ENCODE data around the gene NR2F1-AS1.
"Not testable (repeated sequence)": the region's sequence is repeated elsewhere in the genome, so short reads cannot be mapped to it uniquely, and the experiment has no call there.

NR2F1-AS1 gene

DNA sequence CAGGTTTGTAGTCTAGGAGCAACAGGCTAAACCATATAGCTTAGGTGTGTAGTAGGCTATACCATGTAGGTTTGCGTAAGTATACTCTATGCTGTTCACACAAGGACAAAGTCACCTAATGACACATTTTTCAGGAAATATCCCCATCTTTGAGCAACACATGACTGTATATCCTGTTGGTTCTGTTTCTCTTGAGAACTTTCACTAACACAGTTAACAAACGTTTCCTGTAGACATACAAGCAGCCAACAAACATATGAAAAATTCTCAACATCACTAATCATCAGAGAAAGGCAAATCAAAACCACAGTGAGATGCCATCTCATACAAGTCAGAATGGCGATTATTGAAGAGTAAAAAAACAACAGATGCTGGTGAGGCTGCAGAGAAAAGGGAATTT lies 68.2 kb downstream of the NR2F1-AS1 start:
- DNase-seq, result no peak

DNA sequence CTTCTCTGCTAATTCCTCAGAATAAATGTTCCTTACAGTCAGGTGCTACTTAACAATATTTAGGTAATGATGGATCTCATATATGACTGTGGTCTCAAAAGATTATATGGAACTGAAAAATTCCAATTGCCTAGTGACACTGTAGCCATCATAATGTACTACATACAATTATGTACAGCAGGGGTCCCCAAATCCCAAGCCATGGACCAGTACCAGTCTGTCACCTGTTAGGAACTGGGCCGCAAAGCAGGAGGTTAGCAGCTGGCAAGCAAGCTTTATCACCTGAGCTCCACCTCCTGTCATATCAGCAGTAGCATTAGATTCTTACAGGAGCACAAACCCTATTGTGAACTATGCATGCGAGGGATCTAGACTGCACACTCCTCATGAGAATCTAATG lies 69.6 kb downstream of the NR2F1-AS1 start:
- DNase-seq, result no peak

DNA sequence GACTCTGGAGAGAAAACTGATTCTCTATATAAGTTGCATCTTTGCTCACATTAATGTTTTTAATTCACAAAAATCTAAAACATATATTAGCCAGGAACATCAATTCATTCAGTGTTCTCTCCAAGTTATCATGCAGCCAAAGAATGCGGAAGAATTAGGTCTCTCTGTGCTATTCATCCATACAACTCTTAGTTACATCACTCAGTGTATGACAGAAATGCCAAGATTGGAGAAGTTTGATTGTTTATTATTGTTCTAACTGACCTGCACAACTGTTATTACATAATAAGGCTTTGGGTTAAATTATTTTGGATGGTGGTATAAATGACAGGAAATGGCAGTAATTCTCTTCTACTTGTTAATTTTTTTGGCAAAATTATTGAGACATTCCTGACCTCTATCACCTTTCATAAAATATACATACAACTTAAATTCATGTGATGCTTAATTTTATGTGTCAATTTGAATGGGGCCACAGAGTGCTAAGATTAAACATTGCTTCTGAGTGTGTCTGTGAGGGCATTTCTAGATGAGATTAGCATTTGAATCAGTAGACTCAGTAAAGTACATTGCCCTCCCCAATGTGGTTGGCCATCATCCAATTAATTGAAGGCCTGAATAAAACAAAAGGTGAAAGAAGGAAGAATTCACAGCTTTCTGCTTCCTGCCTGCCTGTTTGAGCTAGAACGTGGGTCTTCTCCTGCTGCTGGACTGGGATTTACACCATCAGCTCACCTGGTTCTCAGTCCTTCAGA lies 70.2 kb downstream of the NR2F1-AS1 start:
- DNase-seq, result no peak

DNA sequence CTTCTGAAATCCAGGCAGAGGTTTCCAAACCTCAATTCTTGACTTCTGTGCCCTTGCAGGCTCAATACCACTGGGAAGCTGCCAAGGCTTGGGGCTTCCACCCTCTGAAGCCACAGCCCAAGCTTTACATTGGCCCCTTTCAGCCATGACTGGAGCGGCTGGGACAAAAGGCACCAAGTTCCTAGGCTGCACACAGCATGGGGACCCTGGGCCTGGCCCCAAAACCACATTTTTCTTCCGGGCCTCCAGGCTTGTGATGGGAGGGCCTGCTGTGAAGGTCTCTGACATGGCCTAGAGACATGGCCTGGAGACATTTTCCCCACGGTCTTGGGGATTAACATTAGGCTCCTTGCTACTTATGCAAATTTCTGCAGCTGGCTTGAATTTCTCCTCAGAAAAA lies 75.5 kb downstream of the NR2F1-AS1 start:
- DNase-seq, result not testable (repeated sequence)

DNA sequence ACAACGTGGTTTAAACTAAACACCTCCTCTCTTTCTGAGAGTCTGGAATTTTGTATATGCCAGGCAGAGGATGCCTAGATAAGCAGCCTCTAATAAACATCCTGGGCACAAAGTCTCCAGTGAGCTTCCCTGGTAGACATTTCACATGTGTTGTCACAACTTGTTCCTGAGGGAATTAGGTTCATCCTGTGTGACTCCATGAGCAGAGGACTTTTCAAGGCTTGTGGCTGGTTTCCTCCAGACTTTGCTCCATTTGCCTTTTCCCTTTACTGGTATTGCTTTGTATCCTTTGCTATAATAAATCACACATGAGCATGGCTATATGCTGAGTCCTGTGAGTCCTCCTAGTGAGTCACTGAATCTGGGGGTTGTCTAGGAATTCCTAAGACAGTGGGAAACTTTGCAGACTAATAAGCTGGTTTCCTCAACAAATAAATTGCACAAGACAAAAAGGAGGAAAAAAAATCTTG lies 77.4 kb downstream of the NR2F1-AS1 start:
- no peak for DNase-seq

DNA sequence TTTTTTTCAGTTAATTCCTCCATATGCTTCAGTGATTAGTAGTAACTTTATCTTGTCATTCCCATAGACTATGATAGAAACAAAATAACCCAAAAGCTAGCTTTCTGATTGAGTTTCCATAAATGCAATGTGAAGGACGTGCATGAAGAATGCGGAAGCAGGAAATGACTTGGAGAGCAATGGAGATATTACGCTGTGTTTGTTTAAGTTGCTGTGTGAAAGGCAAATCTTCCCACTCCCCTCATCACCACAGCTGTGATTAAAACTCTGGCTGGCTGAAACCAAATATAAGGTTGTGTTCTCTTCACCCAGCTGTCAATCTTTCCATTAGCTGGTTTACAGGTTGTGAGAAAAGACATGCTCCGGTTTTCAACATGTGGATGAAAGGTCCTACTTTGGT lies 83.9 kb downstream of the NR2F1-AS1 start:
- DNase-seq, result no peak

DNA sequence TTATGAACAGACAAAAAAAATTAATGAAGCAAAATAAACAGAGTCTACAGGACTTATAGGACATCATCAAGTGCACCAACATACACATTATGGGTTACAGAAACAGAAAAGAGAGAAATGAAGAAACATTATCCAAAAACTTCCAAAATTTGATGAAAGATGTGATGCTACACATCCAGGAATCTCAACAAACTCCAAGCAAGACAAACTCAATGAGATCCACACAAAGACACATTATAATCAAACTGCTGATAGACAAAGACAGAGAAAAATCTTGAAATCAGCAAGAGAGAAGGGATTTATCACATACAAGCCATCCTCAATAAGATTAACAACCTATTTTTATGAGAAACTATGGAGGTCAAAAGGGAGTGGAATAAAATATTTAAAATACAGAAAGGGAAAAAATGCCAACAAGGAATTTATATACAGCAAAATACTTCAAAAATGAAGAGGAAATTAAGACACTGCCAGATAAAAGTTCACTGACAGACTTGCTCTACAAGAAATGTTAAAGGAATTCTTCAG lies 101.0 kb downstream of the NR2F1-AS1 start:
- no peak for DNase-seq

DNA sequence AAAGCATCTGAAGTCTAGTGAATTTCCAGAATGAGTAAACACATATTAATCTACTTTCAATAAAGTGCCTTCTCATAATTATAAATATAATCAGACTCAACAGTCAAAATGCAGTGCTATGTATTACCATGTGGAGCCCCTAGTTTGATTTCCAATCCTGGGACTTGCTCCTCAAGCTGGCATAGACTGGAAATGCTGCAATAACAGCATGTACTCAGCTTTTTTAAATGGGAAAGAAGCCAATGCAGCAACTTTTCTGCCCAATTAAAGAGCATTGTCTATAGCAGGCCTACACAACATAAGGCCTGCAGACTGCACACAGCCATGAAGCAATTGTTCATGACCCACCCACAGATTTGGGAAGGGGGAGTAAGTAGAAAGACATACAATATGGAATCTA lies 103.2 kb downstream of the NR2F1-AS1 start:
- DNase-seq, result no peak

DNA sequence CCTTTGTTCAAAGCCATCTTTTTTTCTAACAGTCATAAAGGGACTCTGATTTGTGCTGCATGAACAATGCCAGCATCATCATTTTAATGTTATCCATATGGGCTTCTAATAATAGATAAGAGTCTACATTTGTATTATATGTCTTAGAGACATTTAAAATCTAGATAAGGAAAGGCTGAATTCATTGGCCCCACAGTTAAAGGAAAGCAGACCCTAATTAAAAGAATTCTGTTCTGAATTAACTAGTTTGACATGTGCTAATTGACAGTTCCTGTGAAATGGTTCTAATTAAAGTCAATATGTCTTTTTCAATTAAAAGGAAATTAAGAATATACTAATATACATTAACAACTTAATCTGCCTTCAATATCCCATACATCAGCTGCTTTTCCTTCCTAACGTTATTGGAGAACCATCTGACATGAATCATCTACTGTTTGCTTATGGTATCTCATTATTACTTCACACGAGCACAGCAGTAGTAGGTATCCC lies 104.7 kb downstream of the NR2F1-AS1 start:
- no peak for DNase-seq

DNA sequence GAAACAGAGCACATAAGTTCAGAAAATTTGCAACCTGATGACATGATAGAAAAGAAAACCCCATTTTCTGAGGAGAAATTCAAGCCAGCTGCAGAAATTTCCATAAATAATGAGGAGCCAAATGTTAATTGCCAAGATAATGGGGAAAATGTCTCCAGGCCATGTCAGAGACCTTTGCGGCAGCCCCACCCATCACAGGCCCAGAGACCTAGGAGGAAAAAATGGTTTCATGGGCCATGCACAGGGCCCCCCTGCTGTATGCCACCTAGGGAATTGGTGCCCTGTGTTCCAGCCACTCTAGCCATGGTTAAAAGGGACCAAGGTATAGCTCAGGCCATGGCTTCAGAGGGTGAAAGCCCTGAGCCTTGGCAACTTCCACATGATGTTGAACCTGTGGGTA lies 118.1 kb downstream of the NR2F1-AS1 start:
- DNase-seq, result no peak

DNA sequence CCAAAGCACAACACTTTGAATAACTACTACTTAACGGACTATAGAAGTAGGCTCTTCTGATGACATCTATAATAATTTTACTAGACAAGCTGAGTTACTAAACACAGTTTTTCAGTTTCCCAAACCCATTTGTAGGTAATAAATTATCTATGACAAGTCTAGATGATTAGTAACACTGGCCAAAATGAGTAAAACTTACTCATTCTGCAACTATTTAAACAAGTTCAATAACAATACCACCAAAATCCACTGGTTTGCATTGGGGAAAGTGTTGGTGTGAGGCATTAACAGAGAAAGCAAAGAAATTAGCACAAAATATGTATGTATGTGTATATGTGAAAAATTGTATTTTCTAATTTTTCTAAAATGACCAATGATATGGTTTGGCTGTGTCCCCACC lies 119.3 kb downstream of the NR2F1-AS1 start:
- DNase-seq, result no peak

DNA sequence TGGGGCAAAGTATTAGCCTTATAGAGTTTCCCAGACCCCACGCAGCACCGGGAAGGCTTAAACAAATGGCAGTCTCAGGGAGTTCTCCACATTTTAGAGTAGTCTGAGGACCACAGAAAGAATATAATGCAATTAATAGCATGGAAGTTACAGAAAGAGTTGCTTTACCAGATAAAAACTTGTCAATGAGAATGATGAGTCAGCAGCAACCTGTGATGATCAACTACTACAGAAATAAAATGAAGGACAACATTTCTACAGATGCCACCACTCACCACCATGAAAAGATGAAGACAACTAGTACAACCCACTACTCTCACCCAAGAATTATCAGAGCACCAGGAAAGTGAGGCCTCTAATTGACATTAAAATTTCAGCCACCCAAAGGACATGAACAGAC lies 120.7 kb downstream of the NR2F1-AS1 start:
- DNase-seq, result no peak

DNA sequence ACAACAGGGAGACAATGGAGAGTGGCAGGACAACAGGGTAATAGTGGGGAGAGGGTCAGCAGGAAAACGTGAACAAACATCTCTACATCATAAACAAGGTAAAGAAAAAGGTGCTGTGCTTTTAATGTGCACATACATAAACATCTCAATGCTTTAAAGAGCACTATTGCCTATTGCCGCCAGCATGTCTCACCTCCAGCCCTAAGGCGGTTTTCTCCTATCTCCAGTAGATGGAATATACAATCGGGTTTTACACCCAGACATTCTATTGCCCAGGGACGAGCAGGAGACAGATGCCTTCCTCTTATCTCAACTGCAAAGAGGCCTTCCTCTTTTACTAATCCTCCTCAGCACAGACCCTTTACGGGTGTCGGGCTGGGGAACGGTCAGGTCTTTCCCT lies 124.2 kb downstream of the NR2F1-AS1 start:
- not testable (repeated sequence) for DNase-seq

DNA sequence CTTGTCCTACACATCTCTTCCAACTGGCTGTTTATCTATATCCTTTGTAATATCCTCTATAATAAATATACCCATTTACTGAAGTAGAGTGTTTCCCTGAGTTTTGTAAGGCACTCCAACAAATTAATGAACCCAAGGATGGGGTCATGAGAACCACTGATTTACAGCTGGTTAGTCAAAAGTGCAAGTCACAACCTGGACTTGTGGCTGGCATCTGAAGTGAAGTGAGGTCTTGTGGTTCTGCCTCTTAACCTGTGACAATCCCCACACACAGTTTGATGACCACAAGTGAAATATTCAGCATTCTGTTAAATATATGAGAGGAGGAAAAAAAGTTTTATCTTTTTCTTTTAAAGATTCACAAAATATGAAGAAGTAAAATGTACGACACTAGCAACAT lies 126.1 kb downstream of the NR2F1-AS1 start:
- DNase-seq, result no peak

DNA sequence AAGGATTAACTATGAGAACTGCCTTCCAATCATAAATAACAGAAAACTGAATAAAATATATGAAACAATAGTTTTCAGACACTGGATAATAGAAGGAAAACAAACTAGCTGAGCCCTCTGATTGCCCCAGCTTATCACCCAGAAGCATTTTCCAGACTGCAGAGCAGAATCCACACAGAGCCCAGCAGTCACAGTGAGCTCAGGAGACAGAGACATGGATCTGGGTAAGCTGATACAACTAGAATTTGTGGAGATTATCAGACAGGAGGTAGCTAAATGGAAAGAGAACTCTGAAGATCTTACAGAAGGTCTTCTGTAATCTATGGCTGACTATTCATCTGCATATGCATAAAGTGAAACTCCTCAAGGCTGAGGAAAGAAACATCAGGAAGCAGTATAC lies 128.8 kb downstream of the NR2F1-AS1 start:
- no peak for DNase-seq

DNA sequence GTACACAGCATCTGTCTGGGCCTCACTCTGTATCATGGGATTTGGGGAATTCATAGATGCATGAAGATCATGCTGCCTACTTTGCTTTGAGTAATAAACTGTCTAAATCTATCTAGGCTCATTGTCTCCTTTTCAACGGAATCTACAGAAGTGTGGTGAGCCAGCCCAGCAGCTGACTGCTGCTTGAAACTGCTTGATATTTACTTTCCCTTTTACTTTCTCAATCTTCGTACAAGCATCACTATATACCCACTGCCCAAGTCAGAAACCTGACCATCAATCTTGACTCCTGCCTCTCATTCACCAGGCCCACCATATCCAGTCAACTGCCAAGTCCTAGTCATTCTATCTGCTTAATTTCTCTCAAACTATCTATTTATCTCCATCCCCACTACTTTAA lies 142.9 kb downstream of the NR2F1-AS1 start:
- DNase-seq, result no peak

DNA sequence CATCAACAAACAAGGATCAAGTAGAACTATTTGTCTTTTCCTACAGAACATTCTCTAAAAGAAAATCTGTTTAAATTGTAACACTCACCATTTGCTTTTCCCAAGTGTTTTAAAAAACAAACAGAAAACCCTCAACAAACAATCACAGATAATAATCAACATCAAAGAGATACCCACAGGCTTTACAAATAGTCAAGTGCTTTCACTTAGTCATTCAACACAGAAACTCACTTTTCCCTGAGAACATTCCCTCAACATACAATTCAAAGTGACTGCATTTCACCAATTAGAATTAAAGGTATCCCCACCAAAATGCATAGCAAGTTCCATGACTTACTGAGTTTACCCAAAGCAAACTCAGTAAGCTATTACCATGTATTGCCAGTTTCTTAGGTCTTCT lies 144.9 kb downstream of the NR2F1-AS1 start:
- DNase-seq, result no peak

DNA sequence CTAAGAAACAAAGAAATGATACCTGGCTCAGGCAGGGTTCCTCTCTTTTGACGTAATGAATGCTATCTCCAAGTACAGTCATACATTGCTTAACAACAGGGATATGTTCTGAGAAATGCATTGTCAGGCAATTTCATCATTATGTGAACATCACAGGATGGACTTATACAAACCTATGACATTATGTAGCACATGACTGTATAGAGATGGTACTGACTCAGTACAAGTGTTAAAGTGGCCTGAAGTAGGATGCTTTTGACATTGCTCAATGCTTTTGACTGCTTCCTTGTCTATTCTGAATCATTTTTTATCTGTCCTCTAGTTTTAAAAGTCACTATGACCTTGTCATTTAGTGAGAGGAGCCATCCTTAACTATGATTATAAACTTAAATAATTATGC lies 147.6 kb downstream of the NR2F1-AS1 start:
- DNase-seq, result no peak

DNA sequence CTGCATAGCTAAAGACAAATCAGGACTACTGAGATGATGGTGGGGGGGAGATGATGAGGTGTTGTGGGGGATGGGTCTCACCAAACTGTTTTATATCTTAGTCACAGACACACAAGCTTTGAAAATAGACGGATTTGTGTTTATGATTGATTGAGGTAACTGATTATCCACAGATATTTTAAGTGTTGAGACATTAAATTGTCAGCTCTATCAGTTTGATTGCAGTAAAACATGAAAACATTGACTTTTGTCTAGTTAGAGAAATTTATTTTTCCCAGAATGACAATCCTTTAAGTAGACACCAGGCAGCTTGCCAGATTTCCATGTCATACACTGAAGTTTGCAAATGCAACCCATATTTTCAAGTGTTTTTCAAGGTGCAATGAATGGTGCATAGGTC lies 149.8 kb downstream of the NR2F1-AS1 start:
- no peak for DNase-seq

DNA sequence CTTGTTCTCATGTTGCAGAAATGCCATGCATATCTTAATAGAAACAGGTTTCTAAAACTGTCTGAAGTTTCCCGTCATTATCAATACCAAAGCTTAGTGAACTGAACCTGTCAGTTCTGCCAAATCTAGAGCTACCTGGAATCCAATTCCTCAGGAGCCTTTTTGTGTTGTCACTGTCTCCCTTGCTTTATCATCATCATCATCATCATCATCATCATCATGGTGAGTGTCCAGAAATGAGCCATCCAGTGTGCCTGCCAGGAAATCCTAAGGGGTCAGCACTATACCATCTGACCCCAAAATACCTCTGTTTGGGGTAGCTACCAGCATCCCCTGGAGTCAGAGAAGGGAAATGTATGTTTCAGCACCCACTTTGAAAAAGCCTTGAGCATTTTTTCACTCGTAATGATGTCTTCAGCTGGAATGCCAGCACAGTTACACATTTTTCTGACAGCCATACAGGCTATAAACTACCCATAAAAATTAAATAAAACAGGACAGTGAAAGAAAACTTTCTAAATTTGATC lies 150.3 kb downstream of the NR2F1-AS1 start:
- DNase-seq, result no peak

DNA sequence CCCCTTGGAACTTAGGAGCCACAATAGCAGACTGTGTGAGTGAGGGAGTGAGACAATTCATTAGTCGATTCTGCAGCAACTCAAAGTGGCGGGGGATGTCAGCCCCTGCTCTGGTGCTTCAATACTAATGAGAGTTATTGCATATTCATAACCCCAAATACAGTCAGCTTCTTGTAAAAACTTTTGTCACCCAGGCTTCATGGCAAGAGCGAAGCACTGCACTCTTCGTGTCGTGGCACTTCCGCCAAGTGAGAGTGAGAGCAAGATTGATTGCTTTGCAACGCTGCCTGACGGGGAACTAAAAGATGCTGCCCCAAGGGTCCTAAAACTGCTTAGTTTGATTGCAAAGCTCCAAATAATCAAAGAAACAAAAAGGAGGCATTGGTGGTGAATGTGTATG lies 150.9 kb downstream of the NR2F1-AS1 start:
- DNase-seq, result no peak

DNA sequence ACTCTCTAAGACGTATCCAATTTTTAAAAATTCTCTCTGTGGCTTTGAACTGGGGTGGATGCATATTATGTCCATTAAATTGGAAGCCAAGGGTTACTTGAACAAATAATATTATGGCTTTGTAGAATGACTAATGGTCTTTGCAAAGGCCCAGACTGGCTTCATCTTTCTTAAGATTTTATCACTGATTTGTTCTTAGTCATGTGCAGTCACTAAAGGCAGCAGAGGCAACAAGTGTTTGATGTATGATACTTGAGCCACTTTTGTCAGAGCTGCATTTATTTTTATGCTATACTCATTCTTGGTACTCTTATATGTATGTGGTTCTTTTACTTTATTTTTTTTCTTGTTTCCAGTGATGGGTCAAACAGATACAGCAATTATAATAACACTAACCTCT lies 152.2 kb downstream of the NR2F1-AS1 start:
- no peak for DNase-seq

DNA sequence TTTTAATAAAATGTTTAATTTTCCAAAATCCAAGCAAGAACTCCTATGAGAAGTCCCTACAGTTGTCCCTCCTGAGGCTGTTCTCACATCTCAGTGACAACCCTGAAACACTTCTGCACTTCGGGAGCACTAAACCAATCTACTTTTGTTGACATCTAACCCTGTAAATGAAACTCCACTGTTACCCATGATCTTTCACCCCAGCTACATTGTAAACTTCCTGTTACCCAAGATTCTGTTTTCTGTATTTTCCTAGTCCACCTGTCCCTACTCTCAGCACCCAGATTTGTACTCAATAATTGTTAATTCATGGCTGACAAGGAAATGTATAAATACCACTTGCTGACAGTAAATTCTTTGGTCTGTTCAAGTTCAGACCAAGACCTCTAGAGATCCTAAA lies 153.7 kb downstream of the NR2F1-AS1 start:
- no peak for DNase-seq

DNA sequence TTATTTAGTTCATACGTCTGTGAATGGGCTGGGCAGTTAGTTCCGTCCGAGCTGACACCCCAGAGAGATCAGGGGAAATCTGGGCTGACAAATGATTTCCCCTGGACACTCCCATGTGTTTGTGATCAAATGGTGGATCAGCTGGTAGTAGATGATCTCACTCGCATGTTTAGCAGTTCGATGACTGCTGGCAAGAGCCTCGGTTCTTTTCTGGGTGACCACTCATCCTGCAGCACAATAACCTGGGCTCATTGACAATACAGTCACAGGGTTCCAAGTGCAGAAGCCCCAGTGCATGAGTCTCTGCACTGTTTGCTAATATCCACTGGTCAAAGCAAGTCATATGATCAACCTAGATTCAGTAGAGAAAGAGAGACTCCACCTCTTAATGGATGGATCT lies 155.9 kb downstream of the NR2F1-AS1 start:
- DNase-seq, result no peak

DNA sequence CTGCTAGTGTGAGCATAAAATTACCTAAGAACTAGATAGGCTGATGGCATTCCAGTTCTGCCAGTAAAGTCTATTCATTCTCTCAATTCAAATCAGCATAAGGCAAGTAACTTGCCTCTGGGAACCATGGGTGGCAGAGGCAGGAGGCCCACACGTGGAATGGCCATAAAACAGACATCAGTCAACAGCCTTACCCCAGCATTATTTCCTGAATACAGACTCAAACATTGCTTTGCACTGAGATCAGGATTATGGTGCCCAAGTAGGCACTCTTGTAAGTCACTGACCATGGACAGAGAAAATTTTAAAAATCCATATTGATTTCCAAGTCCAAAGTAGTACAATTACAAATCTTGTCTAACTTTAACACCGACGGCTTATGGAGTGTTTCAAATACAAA lies 157.7 kb downstream of the NR2F1-AS1 start:
- DNase-seq, result no peak

Measured in hematopoietic multipotent progenitor cell treated with erythropoietin and hydrocortisone succinate and interleukin-3 and kit ligand, for 6 days (in vitro differentiated cells).